HCT116 (cell line): Measurements from ENCODE around the gene PADI3. TPM values are rescaled to one million over a fixed set of nuclear protein-coding genes. Genes with fewer than 3 reads are reported as not detected.

ENCODE experiments used
- ATAC-seq: fragments of 200-7000 bp; cut with Tn5 transposase; 2 replicates; pipeline ENCODE4 v1.9.1; 2020; ENCODE audit warnings: mild to moderate bottlenecking, moderate library complexity
- BruUV-seq: library from RNA; stranded (reverse); fragments of 400-500 nt; replicated peaks from 2 replicates; lab custom pipeline; 2021; lab: Mats Ljungman, UMichigan
- CTCF ChIA-PET: fragments of 300-600 bp; sonication (Branson Sonifier 250); formaldehyde crosslinking; loops from one replicate; lab custom pipeline; 2021; ENCODE audit warnings: antibody characterized with exemption; lab: Charles Lee
- POLR2A ChIA-PET: fragments of 300-600, 350-600 bp; sonication (Branson Sonifier 250); formaldehyde crosslinking; loops from one replicate; lab custom pipeline; 2021; ENCODE audit warnings: antibody characterized with exemption; lab: Charles Lee
- RAD21 ChIA-PET, 2 experiments: fragments of 300-600 bp; sonication (Branson Sonifier 250); formaldehyde crosslinking; loops; one replicate each; lab custom pipeline; 2023; ENCODE audit warnings: low total read pairs in 2 of 2; ENCODE audit not compliant: uncharacterized antibody in 2 of 2, unreplicated experiment in 2 of 2, low non-redundant PET in 1 of 2; lab: Charles Lee
- DNase-seq: peaks from one replicate; pipeline ENCODE4 v3.0.0-alpha.2; 2010; ENCODE audit warnings: low read depth, low spot score
- H2AFZ ChIP-seq: fragments of 200-600 bp; shearing (Covaris generic), sonication (generic); 2 replicates; pipeline ENCODE4 v1.6.1; 2017; ENCODE audit warnings: low read depth, mixed run types, mixed read lengths, antibody characterized with exemption, low read length; ENCODE audit not compliant: poor library complexity, severe bottlenecking
- H3K27ac ChIP-seq: 2 replicates; pipeline ENCODE4 v1.5.1; 2012; ENCODE audit warnings: low read depth, low read length
- H3K27me3 ChIP-seq: fragments of 200-600 bp; sonication (generic); 2 replicates; pipeline ENCODE4 v1.6.1; 2016; ENCODE audit warnings: mixed run types, low read length, mixed read lengths; ENCODE audit not compliant: insufficient read depth
- H3K36me3 ChIP-seq, 2 experiments: fragments of 200-500 bp in 1 of 2; fragments of 200-600 bp in 1 of 2; sonication (Bioruptor generic) in 1 of 2; sonication (generic) in 1 of 2; 2 replicates each; pipeline versions ENCODE4 v1.5.1 to v1.6.1; 2014 to 2016; ENCODE audit warnings: low read length in 2 of 2, inconsistent platforms in 1 of 2, mixed read lengths in 1 of 2, mixed run types in 1 of 2; ENCODE audit not compliant: insufficient read depth in 2 of 2, control insufficient read depth in 1 of 2
- H3K4me1 ChIP-seq, 2 experiments: fragments of 200-600 bp in 1 of 2; sonication (generic) in 1 of 2; 2 replicates each; pipeline versions ENCODE4 v1.5.1 to v1.6.1; 2012 to 2017; ENCODE audit warnings: low read length in 2 of 2, inconsistent platforms in 1 of 2, mild to moderate bottlenecking in 1 of 2, mixed read lengths in 1 of 2, mixed run types in 1 of 2, moderate library complexity in 1 of 2; ENCODE audit not compliant: insufficient read depth in 2 of 2, control insufficient read depth in 1 of 2
- H3K4me2 ChIP-seq: fragments of 200-600 bp; sonication (generic); 2 replicates; pipeline ENCODE4 v1.6.1; 2017; ENCODE audit warnings: mixed run types, low read length, mixed read lengths
- H3K4me3 ChIP-seq, 2 experiments: fragments of 200-600 bp in 1 of 2; sonication (generic) in 1 of 2; replicated peaks in 1 of 2; 2 replicates each; pipeline ENCODE4 v1.5.1; 2011 to 2016; ENCODE audit warnings: low read length in 2 of 2, control low read depth in 1 of 2, low read depth in 1 of 2, mild to moderate bottlenecking in 1 of 2, mixed read lengths in 1 of 2, mixed run types in 1 of 2
- H3K79me2 ChIP-seq: fragments of 200-600 bp; sonication (generic); 2 replicates; pipeline ENCODE4 v1.6.1; 2017; ENCODE audit warnings: mild to moderate bottlenecking, mixed run types, low read length, moderate library complexity, mixed read lengths; ENCODE audit not compliant: insufficient read depth
- H3K9ac ChIP-seq: fragments of 200-600 bp; sonication (generic); 2 replicates; pipeline ENCODE4 v1.6.1; 2016; ENCODE audit warnings: low read length, mixed read lengths
- H3K9me2 ChIP-seq: fragments of 200-600 bp; sonication (generic), shearing (Covaris generic); 2 replicates; pipeline ENCODE4 v1.6.1; 2017; ENCODE audit warnings: mixed run types, mild to moderate bottlenecking, moderate library complexity; ENCODE audit not compliant: insufficient read depth
- H3K9me3 ChIP-seq, 2 experiments: fragments of 200-500 bp in 1 of 2; fragments of 200-600 bp in 1 of 2; sonication (Bioruptor generic) in 1 of 2; sonication (generic) in 1 of 2; 2 replicates each; pipeline ENCODE4 v1.6.1; 2014 to 2017; ENCODE audit warnings: low read length in 2 of 2, mixed read lengths in 2 of 2, inconsistent platforms in 1 of 2, low read depth in 1 of 2, mild to moderate bottlenecking in 1 of 2, mixed run types in 1 of 2, moderate library complexity in 1 of 2; ENCODE audit not compliant: control insufficient read depth in 1 of 2, insufficient read depth in 1 of 2
- H4K20me1 ChIP-seq: fragments of 200-600 bp; sonication (generic), shearing (Covaris generic); 2 replicates; pipeline ENCODE4 v1.6.1; 2017; ENCODE audit warnings: mixed run types, mild to moderate bottlenecking, moderate library complexity; ENCODE audit not compliant: insufficient read depth
- CBX3 ChIP-seq: IDR thresholded peaks from 2 replicates; pipeline ENCODE4 v1.6.1; 2012; ENCODE audit warnings: low read depth
- CEBPB ChIP-seq: IDR thresholded peaks from 2 replicates; pipeline ENCODE4 v1.6.1; 2012; ENCODE audit warnings: low read depth
- EGR1 ChIP-seq: IDR thresholded peaks from 2 replicates; pipeline ENCODE4 v1.6.1; 2012; ENCODE audit warnings: low read depth
- ELF1 ChIP-seq: IDR thresholded peaks from 2 replicates; pipeline ENCODE4 v1.6.1; 2012; ENCODE audit warnings: low read depth, borderline replicate concordance
- FOSL1 ChIP-seq: IDR thresholded peaks from 2 replicates; pipeline ENCODE4 v1.6.1; 2012; ENCODE audit warnings: low read depth
- JUND ChIP-seq: IDR thresholded peaks from 2 replicates; pipeline ENCODE4 v1.6.1; 2012
- POLR2A ChIP-seq: IDR thresholded peaks from 2 replicates; pipeline ENCODE4 v1.7.0; 2011; ENCODE audit warnings: borderline replicate concordance; ENCODE audit not compliant: insufficient read depth, insufficient read length; ENCODE audit errors: extremely low read depth
- POLR2AphosphoS5 ChIP-seq: IDR thresholded peaks from 2 replicates; pipeline ENCODE4 v1.6.1; 2011; ENCODE audit warnings: mild to moderate bottlenecking, low read depth, low read length, moderate library complexity
- RAD21 ChIP-seq: IDR thresholded peaks from 2 replicates; pipeline ENCODE4 v1.6.1; 2012; ENCODE audit warnings: low read depth, mild to moderate bottlenecking
- SIN3A ChIP-seq: IDR thresholded peaks from 2 replicates; pipeline ENCODE4 v1.6.1; 2012; ENCODE audit warnings: low read depth
- SP1 ChIP-seq: IDR thresholded peaks from 2 replicates; pipeline ENCODE4 v1.6.1; 2012; ENCODE audit warnings: low read depth
- TCF7L2 ChIP-seq: IDR thresholded peaks from 2 replicates; pipeline ENCODE4 v1.7.0; 2011; ENCODE audit warnings: borderline replicate concordance, inconsistent platforms; ENCODE audit not compliant: insufficient read depth, insufficient read length; ENCODE audit errors: extremely low read depth
- YY1 ChIP-seq: IDR thresholded peaks from 2 replicates; pipeline ENCODE4 v1.6.1; 2011; ENCODE audit warnings: low read length, low read depth, moderate library complexity, mild to moderate bottlenecking; ENCODE audit not compliant: insufficient replicate concordance; ENCODE audit errors: extremely low read depth
- ZFX ChIP-seq: fragments of 450-650 bp; IDR thresholded peaks from 2 replicates; pipeline ENCODE4 v1.6.1; 2017
- intact Hi-C: fragments of 100-400 bp; cut with micrococcal nuclease; formaldehyde crosslinking; loops from 2 replicates; pipeline ENCODE4 v1.10.0; 2022
- total RNA-seq: library from RNA; stranded (reverse); gene quantifications from one replicate; pipeline ENCODE4 v1.2.1, GENCODE V29; 2021; ENCODE audit not compliant: unreplicated experiment

The PADI3 gene
- total RNA-seq, 1 experiment from 2014 or later: 0.93 TPM

GRCh38 chr1:17230671-17231310 lies 18.1 kb upstream of the PADI3 start:
- Histone ChIP-seq H3K4me2 (no peak overlapping the region), H3K4me1 (peaks cover 45 to 74% of the 10 kb centered on the region in 2 experiments), H2AFZ (no peak overlapping the region), H3K79me2 (no peaks in the 10 kb centered on the region), H3K9ac (no peak overlapping the region), H3K27me3 (peaks cover 20% of the 10 kb centered on the region; the same call in 1 of the 2 replicates), H3K36me3 (no peaks in the 10 kb centered on the region), H3K9me3 (no peaks in the 10 kb centered on the region), H4K20me1 (no peaks in the 10 kb centered on the region), H3K27ac (no peak overlapping the region), H3K9me2 (no peaks in the 10 kb centered on the region)
- no peak for ATAC-seq
- no peak for DNase-seq
- ChIA-PET RAD21 (no interaction called here), CTCF (no interaction called here), POLR2A (no interaction called here)
- no TSS peak for BruUV-seq
- intact Hi-C loops: no loop called here
- TF ChIP-seq CBX3 (no peak), POLR2AphosphoS5 (no peak), TCF7L2 (no peak), FOSL1 (no peak), ZFX (no peak), SP1 (no peak), CEBPB (no peak), RAD21 (no peak), POLR2A (no peak), SIN3A (no peak), ELF1 (no peak), JUND (no peak), EGR1 (no peak), YY1 (no peak)
- TF ChIP-seq, all 23 proteins: peak for 0
- H3K4me3 ChIP-seq: no peak overlapping the region
